BE2C (cell line): ENCODE data around the gene IRF2.

ENCODE experiments used
- DNase-seq: peaks from one replicate; pipeline ENCODE4 v3.0.0-alpha.2; 2020
- H3K27me3 ChIP-seq: fragments of 250-450 bp; sonication (Bioruptor Pico); 2 replicates; pipeline ENCODE4 v1.5.1; 2020; ENCODE audit warnings: mild to moderate bottlenecking
- H3K36me3 ChIP-seq: fragments of 250-450 bp; sonication (Bioruptor Pico); 2 replicates; pipeline ENCODE4 v1.5.1; 2020; ENCODE audit warnings: mild to moderate bottlenecking
- H3K4me1 ChIP-seq: fragments of 250-450 bp; sonication (Bioruptor Pico); 2 replicates; pipeline ENCODE4 v1.5.1; 2020
- H3K4me3 ChIP-seq: 2 replicates; pipeline ENCODE4 v1.5.1; 2011; ENCODE audit warnings: low read depth, low read length
- H3K9me3 ChIP-seq: fragments of 250-450 bp; sonication (Bioruptor Pico); 2 replicates; pipeline ENCODE4 v1.5.1; 2020
- TF ChIP-seq, protein P1 (sequence below): IDR thresholded peaks from 2 replicates; pipeline ENCODE4 v1.5.1; 2012; ENCODE audit warnings: mild to moderate bottlenecking, low read depth, low read length

The IRF2 gene

DNA sequence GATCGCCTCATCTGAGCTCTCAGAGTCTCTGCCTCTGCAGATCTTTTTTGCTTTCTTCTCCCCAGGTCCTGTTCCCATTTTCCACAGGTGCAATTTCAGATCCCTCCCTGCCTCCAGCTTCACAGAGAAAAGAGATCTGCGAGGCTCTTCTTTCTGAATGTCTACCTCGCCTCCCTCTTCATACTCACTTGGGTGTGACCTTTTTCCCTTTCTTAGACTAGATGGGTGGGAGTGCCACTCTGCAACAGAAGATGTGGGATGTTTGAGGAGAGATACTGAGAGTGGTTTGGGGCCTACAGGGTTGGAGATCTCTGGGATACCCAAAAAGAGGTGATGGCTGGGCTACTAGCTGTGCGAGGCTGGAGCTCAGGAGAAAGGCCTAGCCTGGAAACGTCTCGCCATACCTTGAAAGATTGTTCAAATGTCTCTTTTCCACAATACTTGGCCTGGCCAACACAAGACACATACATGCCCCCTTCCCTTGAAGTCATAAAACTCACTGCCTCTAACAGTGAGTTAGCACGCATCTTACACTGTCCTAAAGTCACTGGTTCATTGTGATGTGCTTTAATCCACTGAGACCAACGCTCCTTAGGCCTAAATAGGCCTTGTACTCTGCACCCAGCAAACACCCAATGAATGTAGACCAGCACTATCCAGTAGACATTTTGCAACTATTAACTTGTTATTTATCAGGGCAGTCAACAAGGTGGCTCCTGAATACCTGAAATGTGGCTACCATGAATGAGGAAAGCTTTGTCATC, 33.6 kb downstream of the IRF2 start:
- H3K9me3 ChIP-seq = no peaks in the 10 kb centered on the region
- H3K36me3 ChIP-seq = no peaks in the 10 kb centered on the region
- no peaks in the 10 kb centered on the region; the same call in 1 of the 2 replicates for H3K4me1 ChIP-seq
- H3K27me3 ChIP-seq = no peaks in the 10 kb centered on the region
- DNase-seq = no peak
- H3K4me3 ChIP-seq = no peak overlapping the region
- TF ChIP-seq, protein P1, sequence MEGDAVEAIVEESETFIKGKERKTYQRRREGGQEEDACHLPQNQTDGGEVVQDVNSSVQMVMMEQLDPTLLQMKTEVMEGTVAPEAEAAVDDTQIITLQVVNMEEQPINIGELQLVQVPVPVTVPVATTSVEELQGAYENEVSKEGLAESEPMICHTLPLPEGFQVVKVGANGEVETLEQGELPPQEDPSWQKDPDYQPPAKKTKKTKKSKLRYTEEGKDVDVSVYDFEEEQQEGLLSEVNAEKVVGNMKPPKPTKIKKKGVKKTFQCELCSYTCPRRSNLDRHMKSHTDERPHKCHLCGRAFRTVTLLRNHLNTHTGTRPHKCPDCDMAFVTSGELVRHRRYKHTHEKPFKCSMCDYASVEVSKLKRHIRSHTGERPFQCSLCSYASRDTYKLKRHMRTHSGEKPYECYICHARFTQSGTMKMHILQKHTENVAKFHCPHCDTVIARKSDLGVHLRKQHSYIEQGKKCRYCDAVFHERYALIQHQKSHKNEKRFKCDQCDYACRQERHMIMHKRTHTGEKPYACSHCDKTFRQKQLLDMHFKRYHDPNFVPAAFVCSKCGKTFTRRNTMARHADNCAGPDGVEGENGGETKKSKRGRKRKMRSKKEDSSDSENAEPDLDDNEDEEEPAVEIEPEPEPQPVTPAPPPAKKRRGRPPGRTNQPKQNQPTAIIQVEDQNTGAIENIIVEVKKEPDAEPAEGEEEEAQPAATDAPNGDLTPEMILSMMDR = no peak

DNA sequence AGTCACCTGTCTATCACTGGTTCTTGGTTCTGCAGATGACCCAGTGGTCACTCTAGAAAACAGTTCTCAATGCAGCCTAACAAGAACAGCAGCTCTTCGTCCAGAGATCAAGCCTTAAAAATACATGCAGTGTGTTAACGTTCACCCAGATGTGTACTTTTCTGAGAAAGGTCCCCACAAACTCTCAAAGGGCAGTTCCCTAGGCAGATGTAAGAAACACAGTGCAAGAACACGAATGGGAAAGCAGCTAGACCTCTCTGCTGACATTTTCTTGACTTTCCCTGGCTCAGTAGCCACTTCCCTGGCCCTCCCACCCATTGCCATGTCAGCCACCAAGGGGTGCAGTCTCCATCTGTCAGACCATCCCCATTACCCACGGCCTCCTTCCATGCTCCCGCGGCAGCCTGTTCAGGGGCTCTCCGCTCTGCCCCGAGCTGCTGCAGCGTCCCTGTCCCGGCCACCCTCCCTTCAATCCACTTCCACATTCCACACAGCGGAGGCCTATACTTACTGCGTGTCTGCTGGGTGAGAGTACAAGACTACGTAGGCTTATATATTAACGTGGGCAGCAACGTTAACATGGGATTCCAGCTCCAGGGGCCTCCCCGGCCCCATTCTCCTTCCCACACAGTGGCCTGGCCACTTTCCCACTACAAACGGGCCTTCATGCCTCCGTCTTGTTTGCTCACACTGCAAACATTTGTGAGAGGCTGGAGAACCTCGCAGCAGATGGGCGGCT, 34.3 kb downstream of the IRF2 start:
- TF ChIP-seq, protein P1 = no peak
- no peaks in the 10 kb centered on the region for H3K4me1 ChIP-seq

DNA sequence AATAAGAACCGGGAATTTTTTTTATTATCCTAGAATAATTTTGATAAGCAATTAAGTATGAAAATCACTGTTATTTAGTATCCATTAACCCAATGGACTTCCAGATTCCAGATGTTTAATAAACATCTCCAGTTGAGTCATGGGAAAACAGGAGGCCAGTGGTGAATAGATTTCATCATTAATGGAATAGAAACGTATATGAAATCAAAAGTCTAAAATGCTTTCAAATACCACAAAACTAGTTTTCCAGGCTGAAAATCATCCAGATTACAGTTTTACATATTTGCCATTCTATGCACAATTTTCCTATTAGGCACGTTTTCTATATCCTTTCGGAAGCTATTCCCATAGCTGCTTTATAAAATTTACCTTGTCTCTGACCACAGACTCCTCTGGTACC, 35.0 kb downstream of the IRF2 start:
- H3K4me3 ChIP-seq = no peak overlapping the region
- H3K4me1 ChIP-seq = no peaks in the 10 kb centered on the region
- DNase-seq = no peak
- no peaks in the 10 kb centered on the region for H3K27me3 ChIP-seq
- no peaks in the 10 kb centered on the region for H3K9me3 ChIP-seq
- H3K36me3 ChIP-seq = no peaks in the 10 kb centered on the region
- TF ChIP-seq, protein P1 = no peak

More for the DNA sequence above, 34.3 kb downstream of the IRF2 start:
- Histone ChIP-seq H3K4me3 (no peak overlapping the region), H3K9me3 (no peaks in the 10 kb centered on the region), H3K27me3 (no peaks in the 10 kb centered on the region), H3K36me3 (no peaks in the 10 kb centered on the region)
- DNase-seq = no peak

DNA sequence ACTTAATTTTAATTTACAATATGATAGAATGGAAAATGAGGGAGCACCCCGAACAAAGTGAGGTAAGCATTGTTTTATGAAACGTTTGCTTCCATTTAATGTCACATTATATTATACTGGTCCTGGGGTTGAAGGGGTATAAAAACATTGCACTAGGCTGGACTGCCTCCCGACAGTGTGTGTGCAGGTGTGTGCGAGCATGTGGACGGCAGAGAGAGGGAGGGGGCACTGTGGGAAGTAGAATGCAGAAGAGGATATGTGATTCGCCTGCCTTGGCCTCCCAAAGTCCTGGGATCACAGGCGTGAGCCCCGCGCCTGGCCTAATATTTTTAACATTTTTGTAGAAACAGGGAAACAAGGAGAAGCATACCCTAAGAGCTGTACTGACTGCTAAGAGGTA, 36.0 kb downstream of the IRF2 start:
- no peak overlapping the region for H3K4me3 ChIP-seq
- no peaks in the 10 kb centered on the region for H3K36me3 ChIP-seq
- TF ChIP-seq, protein P1 = no peak
- no peaks in the 10 kb centered on the region for H3K27me3 ChIP-seq
- H3K4me1 ChIP-seq = no peaks in the 10 kb centered on the region
- H3K9me3 ChIP-seq = no peaks in the 10 kb centered on the region
- no peak for DNase-seq

DNA sequence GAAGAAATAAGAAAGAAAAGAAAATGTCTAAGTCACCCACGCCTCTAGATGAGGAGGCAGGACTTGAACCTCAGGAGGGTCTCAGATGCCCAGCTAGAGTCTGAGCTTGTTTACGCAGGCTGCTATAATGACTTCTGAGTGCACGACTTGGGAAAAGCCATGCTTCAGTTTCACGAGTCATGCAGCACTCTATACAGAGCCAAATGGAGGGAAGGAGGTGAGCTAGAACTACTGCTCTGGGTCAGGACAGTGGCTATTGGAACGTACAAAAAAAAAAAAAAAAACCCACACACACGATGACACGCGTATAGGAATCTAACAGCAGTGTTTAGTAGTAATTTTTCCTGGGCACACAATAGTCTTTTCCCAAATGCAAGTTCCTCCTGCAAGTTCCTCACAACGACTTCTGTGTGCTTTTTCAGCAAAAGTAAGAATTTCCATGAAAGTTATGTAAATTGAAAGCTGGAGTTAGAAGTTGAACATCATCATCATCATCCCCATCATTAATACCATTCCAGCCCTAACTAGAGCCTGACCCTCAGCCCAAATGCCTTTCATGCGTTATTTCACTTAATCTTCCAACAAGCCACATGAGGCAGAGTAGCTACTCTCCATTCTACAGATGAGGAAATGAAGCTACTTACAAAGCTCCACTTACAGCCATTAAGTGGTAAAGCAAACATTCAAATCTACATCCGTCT, 36.6 kb downstream of the IRF2 start:
- no peak for DNase-seq
- Histone ChIP-seq H3K27me3 (no peaks in the 10 kb centered on the region), H3K4me3 (no peak overlapping the region), H3K4me1 (no peaks in the 10 kb centered on the region), H3K36me3 (no peaks in the 10 kb centered on the region), H3K9me3 (no peaks in the 10 kb centered on the region)
- TF ChIP-seq, protein P1 = no peak
